T-helper 1 cell treated with Interleukin-12 subunit alpha and Interleukin-12 subunit beta and Interleukin-4 antibody, amounts not matched to agents 30 μg/mL and 1 μg/mL, for 36 hours (primary cell): ENCODE results near the gene ROBO3.

ENCODE experiments used
- H3K27ac Mint-ChIP-seq: one replicate; pipeline ENCODE4 v1.8.0; 2021; ENCODE audit warnings: mild to moderate bottlenecking, mixed read lengths
- H3K27me3 Mint-ChIP-seq: one replicate; pipeline ENCODE4 v1.8.0; 2021; ENCODE audit warnings: low read depth, mixed read lengths
- H3K36me3 Mint-ChIP-seq: one replicate; pipeline ENCODE4 v1.8.0; 2021; ENCODE audit warnings: low read depth, mixed read lengths
- H3K4me1 Mint-ChIP-seq: one replicate; pipeline ENCODE4 v1.8.0; 2021; ENCODE audit warnings: low read depth, mixed read lengths
- H3K4me3 Mint-ChIP-seq: one replicate; pipeline ENCODE4 v1.8.0; 2021; ENCODE audit warnings: mild to moderate bottlenecking, moderate library complexity, mixed read lengths
- H3K9me3 Mint-ChIP-seq: one replicate; pipeline ENCODE4 v1.8.0; 2021; ENCODE audit warnings: mixed read lengths

The ROBO3 gene

DNA sequence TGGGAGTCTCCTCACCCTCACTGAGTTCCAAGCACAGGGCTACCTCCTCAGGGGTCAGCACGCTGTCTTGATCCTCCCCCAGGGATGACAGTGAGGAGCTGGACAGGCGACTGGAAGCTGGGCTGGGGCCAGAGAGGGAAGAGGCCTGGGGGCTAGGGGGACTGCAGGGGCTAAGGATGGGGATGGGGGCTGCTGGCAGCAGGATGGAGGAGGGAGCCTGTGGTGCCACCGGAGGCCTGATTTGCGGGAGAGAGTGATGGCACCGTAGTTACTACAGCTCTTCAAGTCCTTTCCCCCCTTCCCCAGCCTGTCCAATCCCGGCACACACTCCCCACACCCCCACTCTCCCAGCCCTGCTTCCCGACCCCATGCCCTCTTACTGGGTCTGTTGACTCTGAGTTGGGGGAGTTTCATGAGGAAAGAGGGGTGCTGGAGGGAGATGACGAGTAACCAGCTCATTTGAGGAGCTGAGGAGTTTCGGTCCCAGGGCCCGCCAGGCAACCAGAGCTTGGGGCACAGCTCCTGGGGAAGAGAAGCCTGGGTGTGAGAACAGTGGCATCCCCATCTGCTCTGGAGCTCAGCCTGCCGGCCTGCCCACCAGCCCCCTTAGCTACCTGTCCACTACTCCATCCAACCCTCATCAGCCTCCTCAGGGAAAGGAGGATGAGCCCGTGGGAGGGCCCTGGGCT, 21.9 kb downstream of the ROBO3 start:
- H3K9me3 Mint-ChIP-seq, result no peaks in the 10 kb centered on the region
- H3K27me3 Mint-ChIP-seq, result peaks cover 17% of the 10 kb centered on the region
- H3K36me3 Mint-ChIP-seq, result no peaks in the 10 kb centered on the region
- H3K4me1 Mint-ChIP-seq, result peaks cover 3% of the 10 kb centered on the region
- no peak overlapping the region for H3K4me3 Mint-ChIP-seq
- no peak overlapping the region for H3K27ac Mint-ChIP-seq

DNA sequence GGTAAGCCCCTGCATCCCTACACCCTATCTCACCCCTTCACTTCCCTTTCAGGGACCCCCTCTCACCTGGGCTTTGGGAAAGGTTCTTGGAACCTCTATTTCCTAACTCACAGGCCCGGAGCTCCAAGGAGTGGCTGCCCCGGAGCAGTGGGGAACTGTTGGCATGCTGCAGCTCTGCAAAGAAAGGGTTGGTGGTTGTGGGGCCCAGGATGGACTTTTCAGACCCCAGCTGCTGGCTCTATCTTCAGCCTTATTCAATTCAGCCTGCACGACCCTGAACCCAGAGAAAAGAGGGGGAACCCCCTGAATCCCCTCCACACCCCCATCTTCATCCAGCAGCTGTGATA, 22.4 kb downstream of the ROBO3 start:
- Mint-ChIP-seq H3K9me3 (no peaks in the 10 kb centered on the region), H3K27ac (no peak overlapping the region), H3K4me3 (no peak overlapping the region), H3K36me3 (no peaks in the 10 kb centered on the region), H3K27me3 (peaks cover 17% of the 10 kb centered on the region), H3K4me1 (peaks cover 3% of the 10 kb centered on the region)

DNA sequence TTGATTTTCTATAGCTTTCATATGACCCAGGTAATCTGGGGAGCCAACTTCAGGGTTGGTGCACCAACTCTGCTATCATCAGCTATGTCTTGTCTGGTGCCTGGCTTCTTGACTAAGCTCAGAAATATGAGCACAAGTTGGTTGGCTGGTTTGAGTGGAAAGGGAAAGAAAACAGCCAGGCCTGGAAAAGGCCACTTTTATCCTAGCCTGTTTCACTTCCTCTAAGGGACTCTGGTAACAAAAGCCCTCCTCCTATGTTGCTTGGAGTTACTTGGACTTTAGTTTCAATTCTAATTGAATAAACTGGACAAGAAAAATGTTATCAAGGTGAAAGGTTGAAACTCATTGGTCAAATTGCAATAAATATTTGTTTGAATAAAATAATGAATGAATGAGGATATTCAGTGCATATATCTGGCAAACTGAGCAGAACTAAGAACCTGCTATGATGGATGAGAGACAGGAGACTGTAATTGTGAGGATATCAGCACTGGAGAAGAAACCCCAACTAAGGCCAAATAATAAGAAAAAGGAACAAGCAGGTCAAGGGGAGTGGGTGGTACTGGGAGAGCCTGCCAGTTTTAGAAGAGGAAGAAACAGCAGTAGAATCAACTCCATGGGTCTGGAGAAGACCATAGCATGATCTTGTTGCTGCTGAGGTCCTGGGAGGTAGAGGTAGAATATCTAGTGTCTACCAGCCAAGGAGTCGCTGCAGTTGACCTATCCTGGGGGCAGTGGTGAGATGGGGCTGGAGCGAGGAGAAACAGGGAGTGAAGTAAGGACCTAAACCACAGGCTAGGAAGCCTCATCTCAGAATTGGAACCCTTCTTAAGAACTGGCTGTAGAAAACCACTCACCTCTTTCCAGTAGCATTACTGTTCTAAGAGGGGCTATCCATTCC, 24.2 kb downstream of the ROBO3 start:
- no peaks in the 10 kb centered on the region for H3K9me3 Mint-ChIP-seq
- H3K27me3 Mint-ChIP-seq, result peaks cover 17% of the 10 kb centered on the region
- H3K4me3 Mint-ChIP-seq, result no peak overlapping the region
- H3K4me1 Mint-ChIP-seq, result no peaks in the 10 kb centered on the region
- H3K36me3 Mint-ChIP-seq, result no peaks in the 10 kb centered on the region
- H3K27ac Mint-ChIP-seq, result no peak overlapping the region

DNA sequence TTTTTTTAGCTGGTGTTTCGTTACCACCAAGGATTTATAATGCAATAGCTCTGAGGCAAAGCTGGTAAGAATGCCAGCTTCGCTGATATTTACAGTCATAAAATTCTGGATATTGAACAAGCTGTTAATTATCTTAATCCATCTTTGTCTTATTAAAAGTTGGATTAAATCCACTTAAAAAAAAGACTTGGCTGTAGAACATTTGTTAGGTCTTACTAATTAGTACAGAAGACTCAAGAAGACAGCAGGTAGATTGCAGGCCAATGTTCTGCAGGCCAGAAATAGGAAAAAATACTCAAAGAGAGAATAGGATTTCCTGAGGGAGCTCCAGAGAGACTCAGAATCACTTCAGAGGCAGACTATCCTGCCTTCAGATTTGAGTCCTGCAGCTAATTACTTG, 24.9 kb downstream of the ROBO3 start:
- Mint-ChIP-seq H3K9me3 (no peaks in the 10 kb centered on the region), H3K27ac (no peak overlapping the region), H3K4me3 (no peak overlapping the region), H3K4me1 (no peaks in the 10 kb centered on the region), H3K36me3 (no peaks in the 10 kb centered on the region), H3K27me3 (peaks cover 17% of the 10 kb centered on the region)

DNA sequence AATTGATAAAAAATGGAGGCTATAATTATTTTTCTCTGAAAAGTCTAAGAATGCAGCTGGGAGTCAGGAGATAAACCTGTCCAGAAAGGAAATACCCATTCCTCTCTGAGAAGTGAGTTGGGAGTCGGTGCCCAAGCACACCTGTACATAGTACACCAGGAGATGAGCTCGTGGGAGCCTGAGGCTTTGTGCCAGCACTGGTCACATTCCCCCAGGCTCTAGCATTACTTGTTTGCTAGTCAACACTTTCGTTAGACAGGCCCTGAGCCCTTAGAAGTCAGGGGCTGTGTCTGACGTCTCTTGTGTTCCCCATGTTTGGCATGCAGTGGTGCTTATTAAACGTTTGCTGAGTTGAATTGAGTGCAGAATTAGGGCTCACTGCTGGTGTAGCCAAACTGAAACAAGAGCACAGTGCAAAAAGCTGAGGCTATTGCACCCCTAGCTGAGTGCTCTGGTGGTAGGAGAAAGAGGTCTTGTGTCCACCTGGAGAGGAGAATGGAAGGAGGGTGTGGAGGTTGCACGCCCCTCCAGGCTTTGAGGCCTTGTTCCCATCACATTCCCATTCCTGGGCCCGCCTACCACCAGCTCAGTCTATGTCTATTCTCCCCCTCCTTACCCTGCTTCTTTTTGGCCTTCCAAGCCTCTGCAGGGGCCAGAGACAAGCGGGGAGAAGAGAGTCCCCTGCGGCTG, 25.6 kb downstream of the ROBO3 start:
- Mint-ChIP-seq H3K4me1 (no peaks in the 10 kb centered on the region), H3K36me3 (no peaks in the 10 kb centered on the region), H3K27ac (no peak overlapping the region), H3K27me3 (peaks cover 14% of the 10 kb centered on the region), H3K9me3 (no peaks in the 10 kb centered on the region), H3K4me3 (no peak overlapping the region)

DNA sequence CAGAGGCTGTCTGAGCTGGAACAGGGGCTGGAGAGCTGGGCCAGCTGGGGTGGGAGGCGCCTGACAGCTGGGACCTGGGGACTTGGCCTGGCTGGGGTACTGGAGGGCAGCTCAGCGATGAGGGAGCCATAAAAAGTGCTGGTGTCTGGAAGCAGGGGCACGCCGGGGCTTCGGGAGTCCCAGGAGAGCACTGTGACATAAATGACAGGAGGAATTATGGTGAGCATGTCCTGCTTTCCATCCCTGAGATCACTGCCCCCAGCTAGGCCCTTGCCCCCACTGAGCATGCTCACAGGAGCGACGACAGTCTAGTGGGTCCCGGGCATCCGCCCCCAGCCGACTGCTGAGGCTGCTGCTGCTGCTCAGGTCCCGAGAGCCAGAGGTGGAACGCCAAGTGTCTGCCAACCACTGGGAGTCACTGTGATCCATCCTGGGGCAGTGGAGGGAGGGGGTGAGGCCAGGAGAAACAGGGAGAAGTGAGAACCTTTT, 26.2 kb downstream of the ROBO3 start:
- Mint-ChIP-seq H3K4me3 (no peak overlapping the region), H3K27me3 (peaks cover 11% of the 10 kb centered on the region), H3K36me3 (no peaks in the 10 kb centered on the region), H3K9me3 (no peaks in the 10 kb centered on the region), H3K27ac (no peak overlapping the region), H3K4me1 (no peaks in the 10 kb centered on the region)

DNA sequence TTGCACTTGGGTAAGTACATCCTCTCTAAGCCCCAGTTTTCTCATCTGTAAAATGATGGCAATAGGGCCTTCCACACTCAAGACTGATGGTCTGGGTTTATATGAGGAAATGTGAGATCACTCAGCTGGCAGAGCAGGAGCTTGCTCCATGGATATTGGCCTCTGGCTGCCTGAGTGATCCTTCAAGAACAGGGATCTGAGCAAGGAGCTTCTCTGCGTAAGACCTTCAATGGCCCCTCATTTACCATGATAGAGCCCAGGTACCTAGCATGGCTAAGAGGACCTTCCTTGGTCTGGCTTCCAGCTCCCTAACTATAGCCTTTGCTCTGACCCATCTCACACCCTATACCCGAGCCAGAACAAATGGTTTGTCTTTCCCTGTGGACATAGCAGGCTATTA, 26.9 kb downstream of the ROBO3 start:
- Mint-ChIP-seq H3K36me3 (no peaks in the 10 kb centered on the region), H3K9me3 (no peaks in the 10 kb centered on the region), H3K4me1 (no peaks in the 10 kb centered on the region), H3K27me3 (peaks cover 10% of the 10 kb centered on the region), H3K4me3 (no peak overlapping the region), H3K27ac (no peak overlapping the region)

DNA sequence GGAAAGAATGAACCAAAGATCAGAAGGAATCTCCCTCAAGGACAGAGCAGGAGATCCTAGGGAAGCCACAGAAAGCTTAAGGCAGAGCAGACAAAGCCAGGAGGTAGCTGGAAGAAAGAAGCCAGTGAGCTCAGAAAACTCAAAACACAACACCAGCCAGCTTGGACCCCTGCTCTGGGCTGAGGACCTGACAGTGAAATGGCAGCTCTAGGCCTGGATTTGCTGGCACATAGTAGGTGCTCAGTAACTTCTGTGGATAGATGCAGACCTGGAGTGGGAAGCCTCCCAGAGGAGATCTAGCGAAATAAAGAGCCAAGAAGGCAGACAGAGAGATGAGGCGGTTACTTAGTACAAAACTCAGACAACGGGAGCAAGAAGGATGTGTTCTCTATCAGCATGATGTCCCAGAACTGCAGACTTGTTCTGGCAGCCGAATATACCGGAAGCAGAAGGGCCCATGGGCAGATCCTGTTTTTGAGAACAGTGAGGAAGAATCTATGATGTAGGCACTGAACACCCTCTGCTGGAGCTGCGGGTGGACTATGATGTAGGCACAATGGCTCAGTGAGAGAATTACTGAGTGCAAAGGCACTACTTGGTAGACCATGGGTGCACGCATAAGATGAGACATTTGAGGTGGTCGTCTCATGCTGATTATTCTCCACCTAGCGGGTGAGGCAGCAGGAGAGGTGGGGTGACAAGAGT, 27.7 kb downstream of the ROBO3 start:
- peaks cover 10% of the 10 kb centered on the region for H3K27me3 Mint-ChIP-seq
- H3K9me3 Mint-ChIP-seq, result no peaks in the 10 kb centered on the region
- no peaks in the 10 kb centered on the region for H3K36me3 Mint-ChIP-seq
- no peak overlapping the region for H3K4me3 Mint-ChIP-seq
- H3K27ac Mint-ChIP-seq, result no peak overlapping the region
- peaks cover 3% of the 10 kb centered on the region for H3K4me1 Mint-ChIP-seq

DNA sequence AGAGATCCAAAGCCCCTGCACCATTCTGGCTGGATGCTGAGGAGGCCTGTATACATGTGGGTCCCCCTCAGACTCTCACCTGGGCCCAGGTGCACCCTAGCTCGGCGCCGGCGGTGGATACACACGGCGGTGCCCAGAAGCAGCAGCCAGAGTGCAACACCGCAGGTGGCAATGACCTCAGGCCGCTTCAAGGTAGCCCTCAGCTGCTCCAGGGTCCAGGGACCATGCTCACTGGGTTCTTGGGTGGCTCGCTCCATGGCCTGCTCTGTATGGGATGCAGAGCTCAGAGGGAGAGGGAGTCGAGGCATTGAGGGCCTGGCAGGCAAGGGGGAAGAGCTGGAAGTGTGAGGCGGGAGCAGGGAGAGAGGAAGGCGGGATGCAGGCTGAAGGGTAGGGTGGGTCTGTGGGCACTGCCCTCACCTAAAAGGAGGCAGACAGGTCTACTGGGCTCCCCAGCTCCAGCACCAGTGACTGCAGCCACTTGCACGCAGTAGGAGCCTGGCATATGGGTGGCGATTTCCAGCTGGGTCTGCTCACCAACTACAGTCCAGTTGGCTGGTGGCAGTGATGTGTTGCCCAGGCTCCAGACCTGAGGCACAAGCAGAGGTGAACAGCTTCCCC, 28.7 kb downstream of the ROBO3 start:
- no peak overlapping the region for H3K4me3 Mint-ChIP-seq
- no peak overlapping the region for H3K27ac Mint-ChIP-seq
- no peaks in the 10 kb centered on the region for H3K9me3 Mint-ChIP-seq
- no peaks in the 10 kb centered on the region for H3K36me3 Mint-ChIP-seq
- peaks cover 7% of the 10 kb centered on the region for H3K27me3 Mint-ChIP-seq
- H3K4me1 Mint-ChIP-seq, result peaks cover 5% of the 10 kb centered on the region

DNA sequence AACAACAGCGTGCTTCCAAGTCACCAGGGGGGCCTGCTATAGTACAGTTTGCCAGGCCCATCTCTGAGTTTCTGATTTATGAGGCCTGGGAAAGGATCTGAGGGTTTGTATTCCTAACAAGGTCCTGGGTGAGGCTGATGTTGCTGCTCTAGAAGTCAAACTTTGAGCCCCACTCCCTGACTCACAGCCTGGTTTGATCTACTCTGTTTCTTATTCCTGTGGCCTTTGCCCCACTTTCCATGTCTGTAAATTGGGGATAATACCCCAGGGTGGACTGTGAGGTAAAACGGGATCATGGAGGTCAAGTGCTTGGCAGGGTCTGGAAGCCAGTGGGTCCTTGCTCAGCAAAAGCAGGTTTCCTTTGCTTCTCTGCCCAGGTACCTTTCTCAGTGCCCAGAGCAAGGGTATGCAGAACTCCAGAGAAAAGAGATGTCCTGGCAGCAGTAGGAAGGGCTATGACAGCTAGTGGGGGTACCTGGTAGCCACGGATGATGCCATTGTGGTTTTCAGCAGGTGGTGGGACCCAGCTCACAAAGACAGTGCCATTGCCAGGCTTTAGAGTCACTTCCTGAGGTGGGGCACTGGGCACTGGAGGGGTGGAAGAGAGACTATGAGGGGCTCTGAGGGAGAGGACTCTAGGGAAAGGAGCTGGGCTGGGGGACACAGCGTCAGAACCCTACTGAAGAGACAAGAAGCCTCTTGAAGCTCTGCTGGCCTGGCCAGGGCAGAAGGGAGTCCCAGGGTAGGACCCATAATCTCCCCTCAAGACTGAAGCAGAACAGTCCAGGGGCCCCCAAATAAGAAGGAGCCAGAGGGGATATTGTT, 29.6 kb downstream of the ROBO3 start:
- H3K4me1 Mint-ChIP-seq, result peaks cover 5% of the 10 kb centered on the region
- no peak overlapping the region for H3K27ac Mint-ChIP-seq
- no peaks in the 10 kb centered on the region for H3K36me3 Mint-ChIP-seq
- no peaks in the 10 kb centered on the region for H3K9me3 Mint-ChIP-seq
- peaks cover 8% of the 10 kb centered on the region for H3K27me3 Mint-ChIP-seq
- H3K4me3 Mint-ChIP-seq, result no peak overlapping the region

DNA sequence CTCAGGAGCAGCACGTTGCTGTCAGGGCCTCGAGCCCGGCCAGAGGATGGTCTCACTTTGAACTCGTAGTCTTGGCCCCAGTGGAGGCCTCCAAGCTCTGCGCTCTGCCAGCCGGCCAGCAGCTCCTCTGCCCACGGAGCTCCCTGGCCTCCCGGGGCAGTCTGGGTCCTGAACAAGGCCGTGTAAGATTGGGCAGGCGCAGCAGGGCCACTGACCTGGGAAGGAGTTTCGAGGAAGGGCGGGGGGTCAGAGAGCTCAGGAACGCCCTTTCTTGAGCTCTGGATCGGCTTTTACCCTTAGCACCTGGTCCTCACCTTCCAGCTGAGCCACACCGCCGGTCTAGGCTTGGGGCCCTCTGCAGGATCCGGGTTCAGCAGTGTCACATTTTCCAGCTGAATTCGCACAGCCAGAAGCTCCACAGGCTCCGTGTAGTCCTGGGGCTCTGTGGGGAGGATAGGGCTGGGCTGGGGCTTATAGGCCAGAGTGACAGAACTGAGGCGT, 30.3 kb downstream of the ROBO3 start:
- Mint-ChIP-seq H3K4me1 (peaks cover 5% of the 10 kb centered on the region), H3K9me3 (no peaks in the 10 kb centered on the region), H3K4me3 (no peak overlapping the region), H3K27me3 (peaks cover 9% of the 10 kb centered on the region), H3K27ac (no peak overlapping the region), H3K36me3 (no peaks in the 10 kb centered on the region)

DNA sequence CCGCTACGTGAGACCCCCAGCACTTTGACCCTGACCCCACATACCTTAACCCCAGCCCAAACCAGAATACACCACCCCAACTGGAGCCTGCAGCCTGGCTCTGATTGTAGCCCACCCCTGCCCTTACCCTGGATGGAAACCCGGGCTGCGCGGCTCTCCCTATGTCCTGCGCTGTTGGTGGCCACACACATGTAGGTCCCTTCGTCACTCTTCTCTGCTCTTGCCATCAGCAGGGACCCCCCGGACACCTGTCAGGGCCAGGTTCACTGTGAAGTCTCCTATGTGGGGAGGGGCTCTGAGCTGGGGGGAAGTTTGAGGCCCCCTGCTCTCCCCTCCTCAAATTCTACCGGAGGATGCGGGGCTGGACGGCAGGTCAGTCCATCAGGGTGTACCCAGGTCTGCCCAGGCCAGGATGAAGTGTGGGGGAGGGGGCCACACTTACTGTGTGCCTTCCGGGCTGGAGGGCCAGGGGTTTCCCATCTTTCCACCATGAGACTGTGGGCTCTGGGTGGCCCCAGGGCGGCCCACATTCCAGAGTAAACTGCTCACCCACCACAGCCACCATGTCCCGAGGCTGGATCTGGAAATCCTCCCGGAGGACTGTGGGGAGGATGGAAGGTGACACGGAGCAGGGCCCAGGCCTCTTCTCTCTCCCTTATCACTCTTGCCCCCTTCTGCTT, 31.0 kb downstream of the ROBO3 start:
- H3K27ac Mint-ChIP-seq, result no peak overlapping the region
- H3K4me3 Mint-ChIP-seq, result no peak overlapping the region
- no peaks in the 10 kb centered on the region for H3K36me3 Mint-ChIP-seq
- peaks cover 5% of the 10 kb centered on the region for H3K4me1 Mint-ChIP-seq
- H3K9me3 Mint-ChIP-seq, result no peaks in the 10 kb centered on the region
- H3K27me3 Mint-ChIP-seq, result peaks cover 14% of the 10 kb centered on the region
